Measurements from ENCODE around the gene TAS2R40.
"Not testable (repeated sequence)": the region's sequence is repeated elsewhere in the genome, so short reads cannot be mapped to it uniquely, and the experiment has no call there.

TAS2R40 gene

DNA sequence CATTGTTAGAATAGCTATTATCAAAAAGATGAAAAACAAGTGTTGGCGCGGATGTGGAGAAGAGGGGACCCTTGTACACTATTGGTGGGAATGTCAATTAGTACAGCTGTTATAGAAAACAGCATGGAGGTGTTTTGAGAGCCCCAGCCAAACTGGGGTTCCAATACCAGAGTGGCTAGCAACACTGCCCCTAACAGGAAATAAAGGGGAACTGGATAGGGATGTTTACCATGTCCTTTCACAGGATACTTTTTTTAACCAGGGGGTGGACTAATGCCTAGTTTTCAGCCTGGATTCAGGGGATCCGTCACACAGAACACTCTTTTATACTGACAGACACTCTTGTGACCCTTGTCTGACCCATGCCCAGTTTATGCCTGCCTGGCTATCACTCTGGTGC is 34.5 kb downstream of the TAS2R40 start:
- H3K36me3 Mint-ChIP-seq = no peaks in the 10 kb centered on the region
- peaks cover 48% of the 10 kb centered on the region for H3K4me1 Mint-ChIP-seq
- peak; percentile 33 for ATAC-seq
- DNase-seq (ENCODE audit: low spot score in 2 of 2) = no peak
- H3K27ac Mint-ChIP-seq = peak overlapping the region; percentile 21
- H3K4me3 Mint-ChIP-seq = no peak overlapping the region
- H3K9me3 Mint-ChIP-seq = peaks cover 5% of the 10 kb centered on the region

GRCh38 chr7:143256932-143257331 is 35.1 kb downstream of the TAS2R40 start:
- DNase-seq (ENCODE audit: low spot score in 2 of 2) (no peak), ATAC-seq (peak; percentile 24)
- peaks cover 5% of the 10 kb centered on the region for H3K9me3 Mint-ChIP-seq
- H3K36me3 Mint-ChIP-seq = no peaks in the 10 kb centered on the region
- peaks cover 45% of the 10 kb centered on the region for H3K4me1 Mint-ChIP-seq
- no peak overlapping the region for H3K4me3 Mint-ChIP-seq
- H3K27ac Mint-ChIP-seq = peak overlapping the region; percentile 21

DNA sequence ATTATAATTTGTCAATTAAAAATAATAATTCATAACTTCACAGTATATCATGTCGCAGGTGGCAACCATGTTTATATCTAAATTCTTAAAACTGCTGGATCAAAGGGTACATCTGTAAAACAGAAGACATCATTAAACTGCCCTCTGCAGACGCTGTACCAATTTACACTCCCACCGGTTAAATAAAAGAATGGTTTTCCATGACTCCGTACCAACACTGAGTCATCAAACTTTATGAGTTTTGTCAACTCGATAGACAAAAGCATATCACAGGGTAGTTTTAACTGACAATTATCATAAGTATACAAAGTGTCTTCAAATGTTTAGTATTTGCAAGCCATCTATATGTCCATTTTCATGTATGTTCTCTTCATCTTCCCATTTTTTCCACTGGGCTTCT is 35.7 kb downstream of the TAS2R40 start:
- Mint-ChIP-seq H3K9me3 (peaks cover 5% of the 10 kb centered on the region), H3K36me3 (no peaks in the 10 kb centered on the region), H3K4me3 (no peak overlapping the region), H3K4me1 (peaks cover 43% of the 10 kb centered on the region), H3K27ac (peak overlapping the region; percentile 53)
- no peak for ATAC-seq
- no peak for DNase-seq (ENCODE audit: low spot score in 2 of 2)

DNA sequence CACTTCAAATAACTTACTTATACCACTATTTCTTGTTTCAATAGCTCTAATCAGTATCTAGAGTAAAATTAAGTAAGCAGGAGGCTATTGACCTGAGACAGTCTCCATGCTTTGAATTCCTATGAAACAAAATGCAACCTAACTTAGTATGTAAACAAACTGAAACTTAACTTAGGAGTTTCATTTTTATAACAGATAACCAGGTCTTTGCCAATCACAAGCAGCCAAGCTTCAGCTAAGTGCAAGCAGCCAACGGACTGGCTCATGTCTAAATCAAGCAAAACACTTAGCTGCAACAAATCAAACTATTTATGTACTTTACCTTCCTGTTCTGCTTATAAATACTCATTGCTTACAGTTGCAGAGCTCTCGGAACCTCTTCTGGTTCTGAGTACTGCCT is 37.0 kb downstream of the TAS2R40 start:
- peak; percentile 46 for ATAC-seq
- H3K36me3 Mint-ChIP-seq = no peaks in the 10 kb centered on the region
- H3K27ac Mint-ChIP-seq = peak overlapping the region; percentile 53
- H3K4me3 Mint-ChIP-seq = peak overlapping the region; percentile 39
- peaks cover under 1% of the 10 kb centered on the region for H3K9me3 Mint-ChIP-seq
- H3K4me1 Mint-ChIP-seq = peaks cover 41% of the 10 kb centered on the region
- DNase-seq (ENCODE audit: low spot score in 2 of 2) = no peak

DNA sequence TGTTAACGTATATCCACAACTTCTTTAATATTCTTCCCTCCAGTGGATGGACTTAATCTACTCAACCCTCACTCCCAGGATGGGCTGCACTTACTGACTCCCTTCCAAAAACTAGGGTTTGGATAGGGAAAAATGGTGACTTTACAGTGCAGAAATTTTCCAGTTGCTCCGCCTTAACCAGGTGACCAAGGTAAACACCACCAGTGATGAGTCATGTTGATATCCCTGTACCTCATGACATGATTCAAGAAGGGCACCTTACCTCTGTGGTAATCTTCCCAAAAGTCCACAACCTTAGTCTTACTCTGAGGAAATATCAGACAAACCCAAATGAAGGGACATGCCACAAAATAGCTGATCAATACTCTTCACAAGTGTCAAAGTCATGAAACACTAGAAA is 37.9 kb downstream of the TAS2R40 start:
- peaks cover 8% of the 10 kb centered on the region for H3K36me3 Mint-ChIP-seq
- DNase-seq (ENCODE audit: low spot score in 2 of 2) = no peak
- H3K4me3 Mint-ChIP-seq = peak overlapping the region; percentile 39
- no peaks in the 10 kb centered on the region for H3K9me3 Mint-ChIP-seq
- H3K4me1 Mint-ChIP-seq = peaks cover 49% of the 10 kb centered on the region
- H3K27ac Mint-ChIP-seq = peak overlapping the region; percentile 53
- no peak for ATAC-seq

DNA sequence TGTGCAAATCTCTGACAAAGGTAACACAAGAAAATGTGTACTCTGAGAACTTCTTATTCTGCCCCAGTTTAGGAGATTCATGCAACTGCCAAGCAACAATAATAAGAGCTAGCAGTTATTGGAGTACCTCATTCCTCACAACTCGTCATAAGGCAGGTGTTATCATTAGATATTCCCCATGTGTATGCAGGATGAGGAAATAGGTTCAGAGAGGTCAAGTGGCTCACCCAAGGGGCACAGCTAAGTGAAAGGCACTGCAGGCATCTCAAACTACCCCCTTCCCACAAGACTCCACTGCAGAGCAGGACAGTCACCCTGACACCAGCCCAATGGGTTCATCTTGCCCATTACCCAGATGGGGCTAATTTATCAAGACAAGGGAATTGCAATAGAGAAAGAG is 40.1 kb downstream of the TAS2R40 start:
- Mint-ChIP-seq H3K4me1 (peaks cover 45% of the 10 kb centered on the region), H3K27ac (peak overlapping the region; percentile 98), H3K4me3 (peak overlapping the region; percentile 99), H3K36me3 (peaks cover 29% of the 10 kb centered on the region), H3K9me3 (no peaks in the 10 kb centered on the region)
- ATAC-seq (no peak), DNase-seq (ENCODE audit: low spot score in 2 of 2) (no peak)

DNA sequence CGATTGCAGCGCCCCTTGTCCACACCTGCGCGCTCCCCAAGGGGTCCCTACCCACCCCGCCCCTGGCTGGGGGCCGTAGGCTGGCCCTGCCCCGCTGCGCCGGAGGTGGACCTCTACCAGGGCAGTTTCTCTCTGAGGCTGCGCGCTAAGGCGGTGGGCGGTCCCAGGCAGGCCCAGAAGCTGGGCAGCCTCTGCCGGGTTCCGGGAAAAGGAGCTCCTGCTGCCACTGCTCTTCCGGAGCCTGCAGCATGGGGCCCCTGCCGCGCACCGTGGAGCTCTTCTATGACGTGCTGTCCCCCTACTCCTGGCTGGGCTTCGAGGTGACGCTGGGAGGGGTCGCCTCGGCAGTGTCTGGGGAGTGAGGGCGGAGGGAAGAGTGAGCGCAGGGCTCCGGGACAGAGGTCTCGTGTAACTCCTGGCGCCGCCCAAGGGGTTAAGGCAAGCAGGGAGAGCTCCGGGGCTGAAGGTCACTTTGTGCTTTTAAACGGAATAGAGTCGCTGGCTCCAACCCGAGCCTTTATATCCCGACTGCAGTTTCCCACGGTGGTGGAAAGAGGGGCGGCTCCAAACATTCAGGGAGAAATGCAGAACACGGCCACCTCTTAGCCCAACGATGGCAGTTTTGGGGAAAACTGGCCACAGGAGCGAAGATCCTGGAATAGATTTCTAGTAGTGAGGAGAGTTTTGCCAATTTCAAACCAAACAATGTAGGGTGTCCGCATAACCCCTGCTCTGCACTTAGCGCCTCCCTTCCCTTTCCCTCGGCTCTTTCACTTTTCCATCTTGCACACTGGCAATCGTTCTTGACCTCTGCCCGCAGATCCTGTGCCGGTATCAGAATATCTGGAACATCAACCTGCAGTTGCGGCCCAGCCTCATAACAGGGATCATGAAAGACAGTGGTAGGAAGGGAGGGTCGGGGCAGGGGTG is 41.7 kb downstream of the TAS2R40 start, which contains the start of gene GSTK1:
TSS of gene GSTK1 (plus strand) at position 176 of the 930 bp plus-strand sequence. CDS start at position 249, 73 bp downstream.
- Mint-ChIP-seq H3K4me3 (peak within 1 kb of the TSS; percentile 99), H3K4me1 (peaks cover 41% of the 10 kb centered on the region), H3K27ac (peak within 1 kb of the TSS; percentile 98), H3K9me3 (no peaks in the 10 kb centered on the region), H3K36me3 (peaks cover 45% of the 10 kb centered on the region)
- ATAC-seq (peak; percentile 98), DNase-seq (ENCODE audit: low spot score in 2 of 2) (peak; percentile 60 to 89)

GRCh38 chr7:143264196-143264568 is 42.3 kb downstream of the TAS2R40 start:
- Mint-ChIP-seq H3K4me1 (peaks cover 35% of the 10 kb centered on the region), H3K27ac (peak overlapping the region; percentile 98), H3K36me3 (peaks cover 52% of the 10 kb centered on the region), H3K4me3 (peak overlapping the region; percentile 99)
- ATAC-seq; H3K9me3 Mint-ChIP-seq; DNase-seq (ENCODE audit: low spot score in 2 of 2): not testable (repeated sequence)

DNA sequence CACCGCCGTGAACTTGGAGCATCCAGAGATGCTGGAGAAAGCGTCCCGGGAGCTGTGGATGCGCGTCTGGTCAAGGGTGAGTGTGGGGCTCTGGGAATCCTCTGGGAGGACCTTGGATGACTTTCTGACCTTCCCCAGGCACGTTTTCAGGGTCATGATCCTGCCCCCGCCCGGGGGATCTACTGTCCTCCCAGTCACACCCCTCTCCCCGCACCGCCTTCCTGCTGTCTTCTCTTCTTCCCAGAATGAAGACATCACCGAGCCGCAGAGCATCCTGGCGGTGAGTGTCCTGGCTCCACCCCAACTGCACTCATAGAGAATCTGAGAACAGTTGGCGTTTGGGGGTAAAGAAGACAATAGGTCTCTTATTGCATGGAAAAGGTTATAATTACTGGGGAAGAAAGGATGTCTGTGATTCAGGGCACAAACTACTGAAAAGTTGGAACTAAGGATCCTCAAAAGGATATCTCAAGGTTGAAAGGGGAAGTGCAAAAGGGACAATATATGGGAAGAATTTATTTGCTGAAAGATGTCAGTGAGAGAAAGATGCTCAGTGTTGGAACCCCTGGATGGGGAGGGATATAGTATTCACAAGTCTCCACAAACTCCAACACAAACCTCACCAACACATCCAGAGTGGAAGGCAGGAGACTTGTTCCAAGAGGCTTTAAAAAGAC is 43.3 kb downstream of the TAS2R40 start:
- DNase-seq (ENCODE audit: low spot score in 2 of 2) (no peak), ATAC-seq (no peak)
- H3K36me3 Mint-ChIP-seq = peaks cover 62% of the 10 kb centered on the region
- H3K9me3 Mint-ChIP-seq = no peaks in the 10 kb centered on the region
- H3K4me3 Mint-ChIP-seq = peak overlapping the region; percentile 99
- peaks cover 25% of the 10 kb centered on the region for H3K4me1 Mint-ChIP-seq
- H3K27ac Mint-ChIP-seq = peak overlapping the region; percentile 98

DNA sequence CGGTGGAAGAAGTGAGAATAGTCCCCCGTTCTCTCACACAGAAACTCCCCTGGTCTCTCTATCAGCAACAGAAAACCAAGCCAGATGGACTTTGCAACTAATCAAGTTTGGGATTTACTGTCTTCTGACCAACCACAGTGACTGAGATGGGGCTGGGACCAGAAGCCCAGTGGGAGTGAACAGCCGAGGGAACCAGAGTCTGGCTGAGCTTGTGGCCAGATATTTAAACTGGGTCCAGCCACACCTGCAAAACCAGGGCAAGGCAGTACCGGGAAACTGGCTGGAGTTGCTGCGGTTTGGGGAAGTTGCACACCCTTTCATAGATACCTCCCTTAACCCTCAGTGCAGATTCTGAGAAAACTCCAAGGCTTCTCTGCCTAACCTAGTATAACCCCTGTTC is 47.4 kb downstream of the TAS2R40 start:
- no peak overlapping the region for H3K4me3 Mint-ChIP-seq
- H3K9me3 Mint-ChIP-seq = no peaks in the 10 kb centered on the region
- H3K36me3 Mint-ChIP-seq = peaks cover 72% of the 10 kb centered on the region
- peak overlapping the region; percentile 56 for H3K27ac Mint-ChIP-seq
- H3K4me1 Mint-ChIP-seq = peaks cover 25% of the 10 kb centered on the region
- DNase-seq (ENCODE audit: low spot score in 2 of 2) (no peak), ATAC-seq (no peak)

- Mint-ChIP-seq H3K36me3 (peaks cover 52% of the 10 kb centered on the region), H3K27ac (no peak overlapping the region), H3K4me1 (peaks cover 11% of the 10 kb centered on the region), H3K9me3 (no peaks in the 10 kb centered on the region), H3K4me3 (no peak overlapping the region)
- DNase-seq (ENCODE audit: low spot score in 2 of 2) = no peak
- ATAC-seq = peak; percentile 34
Measured at GRCh38 chr7:143271240-143271639, 49.4 kb downstream of the TAS2R40 start.
